GM12878 (cell line): ENCODE measurements around the gene SUPT4H1. TPM values are rescaled to one million over a fixed set of nuclear protein-coding genes. Genes with fewer than 3 reads are reported as not detected.

ENCODE experiments used
- ATAC-seq: fragments of 200-7000 bp; cut with Tn5 transposase; 3 replicates; pipeline ENCODE4 v1.9.1; 2020; ENCODE audit warnings: mild to moderate bottlenecking, moderate library complexity
- BruUV-seq: library from RNA; stranded (reverse); fragments of 400-500 nt; replicated peaks from 2 replicates; lab custom pipeline; 2021; lab: Mats Ljungman, UMichigan
- CTCF ChIA-PET: fragments of 300-600 bp; sonication (Branson Sonifier 250); formaldehyde crosslinking; extraction: SDS; loops from one replicate; lab custom pipeline; 2021; ENCODE audit warnings: inconsistent platforms; lab: Yijun Ruan, JAX
- POLR2A ChIA-PET: fragments of 350-600 bp; formaldehyde crosslinking; extraction: SDS; loops from one replicate; lab custom pipeline; 2021; ENCODE audit warnings: inconsistent platforms; lab: Charles Lee
- RAD21 ChIA-PET: fragments of 300-600 bp; sonication (Branson Sonifier 250); formaldehyde crosslinking; loops from one replicate; lab custom pipeline; 2023; ENCODE audit warnings: antibody characterized with exemption; ENCODE audit not compliant: unreplicated experiment; lab: Charles Lee
- SMC1A ChIA-PET: fragments of 300-600 bp; sonication (Branson Sonifier 250); formaldehyde crosslinking; loops from one replicate; lab custom pipeline; 2023; ENCODE audit not compliant: unreplicated experiment, uncharacterized antibody; lab: Charles Lee
- DNase-seq: peaks from one replicate; pipeline ENCODE4 v3.0.0-alpha.2; 2011; ENCODE audit warnings: low read depth, low spot score
- FAIRE-seq: peaks from 3 replicates; lab custom pipeline; 2011; peaks lifted over from hg19 to GRCh38; lab: Jason Lieb, UNC
- H2AFZ ChIP-seq: 2 replicates; pipeline ENCODE4 v1.6.0; 2011; ENCODE audit warnings: low read depth, low read length, control low read depth; ENCODE audit not compliant: control insufficient read depth
- H3K27ac ChIP-seq: 2 replicates; pipeline ENCODE4 v1.5.1; 2011; ENCODE audit warnings: control low read depth; ENCODE audit not compliant: control insufficient read depth, insufficient read depth
- H3K27me3 ChIP-seq, 2 experiments: replicated peaks in 1 of 2; 2 replicates each; pipeline versions ENCODE4 v1.6.0 to v1.6.1; 2011; ENCODE audit warnings: low read length in 1 of 2; ENCODE audit not compliant: control insufficient read depth in 2 of 2, insufficient read depth in 2 of 2
- H3K36me3 ChIP-seq, 2 experiments: 2 replicates each; pipeline ENCODE4 v1.5.1; 2011; ENCODE audit warnings: low read length in 1 of 2; ENCODE audit not compliant: control insufficient read depth in 2 of 2, insufficient read depth in 2 of 2
- H3K4me1 ChIP-seq: 2 replicates; pipeline ENCODE4 v1.6.1; 2011; ENCODE audit warnings: mild to moderate bottlenecking, low read length, moderate library complexity, mixed read lengths; ENCODE audit not compliant: control insufficient read depth, insufficient read depth
- H3K4me2 ChIP-seq: 2 replicates; pipeline ENCODE4 v1.6.0; 2011; ENCODE audit warnings: control low read depth; ENCODE audit not compliant: control insufficient read depth, insufficient read depth
- H3K4me3 ChIP-seq: fragments of 200-600 bp; sonication (generic); 2 replicates; pipeline ENCODE4 v1.5.1; 2016
- H3K79me2 ChIP-seq: 2 replicates; pipeline ENCODE4 v1.6.0; 2011; ENCODE audit warnings: low read length; ENCODE audit not compliant: control insufficient read depth, insufficient read depth
- H3K9ac ChIP-seq: 2 replicates; pipeline ENCODE4 v1.8.0; 2011; ENCODE audit warnings: low read length, control low read depth, mixed read lengths; ENCODE audit not compliant: control insufficient read depth, insufficient read depth
- H3K9me3 ChIP-seq: replicated peaks from 3 replicates; pipeline ENCODE4 v1.5.1; 2011; ENCODE audit warnings: mild to moderate bottlenecking, low read length; ENCODE audit not compliant: control insufficient read depth, insufficient read depth
- H4K20me1 ChIP-seq: 2 replicates; pipeline ENCODE4 v1.6.0; 2011; ENCODE audit not compliant: control insufficient read depth, insufficient read depth
- CTCF ChIP-seq, 3 experiments: IDR thresholded peaks in 2 of 3; conservative IDR thresholded peaks in 1 of 3; 2 replicates each; pipeline ENCODE4 v1.5.1; 2011; ENCODE audit warnings: low read depth in 3 of 3, low read length in 3 of 3, mild to moderate bottlenecking in 3 of 3, control low read depth in 2 of 3, moderate library complexity in 2 of 3, inconsistent platforms in 1 of 3, mixed read lengths in 1 of 3; ENCODE audit not compliant: control insufficient read depth in 2 of 3, insufficient read depth in 1 of 3; ENCODE audit errors: extremely low read depth in 1 of 3
- JUND ChIP-seq: IDR thresholded peaks from 2 replicates; pipeline ENCODE4 v1.6.1; 2012; ENCODE audit warnings: low read depth, mild to moderate bottlenecking, low read length, improper control_type of control experiment, moderate library complexity
- POLR2A ChIP-seq: IDR thresholded peaks from 2 replicates; pipeline ENCODE4 v1.6.1; 2011; ENCODE audit warnings: low read depth, mild to moderate bottlenecking, low read length
- SIX5 ChIP-seq: IDR thresholded peaks from 2 replicates; pipeline ENCODE4 v1.6.1; 2011; ENCODE audit warnings: mild to moderate bottlenecking, low read depth, low read length, moderate library complexity; ENCODE audit not compliant: severe bottlenecking
- WGBS: methylation state at CpG from one replicate; pipeline ENCODE4 v1.1.6; 2016; ENCODE audit warnings: low lambda C conversion rate; ENCODE audit not compliant: insufficient replicate concordance, insufficient coverage; ENCODE audit errors: missing lambda C conversion rate; 5-methylcytosine and 5-hydroxymethylcytosine counted together
- in situ Hi-C: fragments of 300-500 bp; cut with MboI; formaldehyde crosslinking; loops from 9 replicates; pipeline ENCODE4 v1.14.3; 2018; ENCODE audit warnings: mixed read lengths
- intact Hi-C: fragments of 100-400 bp; cut with micrococcal nuclease; formaldehyde crosslinking; loops from one replicate; pipeline ENCODE4 v1.14.2; 2022; ENCODE audit not compliant: unreplicated experiment
- polyA plus RNA-seq, 11 experiments: library from polyadenylated mRNA; depleted of rRNA in 4 of 11; unstranded in 6 of 11; stranded (reverse) in 5 of 11; fragments of >200 nt; fragmentation: Nextera tagmentation in 4 of 11; fragmentation: Illumina TruSeq in 1 of 11; extraction: Ambion mirVana in 4 of 11; extraction: Trizol in 1 of 11; gene quantifications; 1 replicate in 1 of 11; 2 replicates in 10 of 11; pipeline versions ENCODE4 v1.2.1 to v1.2.3, GENCODE V29; 2011 to 2016; ENCODE audit warnings: inconsistent platforms in 2 of 11, missing spikeins in 2 of 11, low read depth in 1 of 11
- total RNA-seq, 4 experiments: library from RNA; depleted of rRNA in 3 of 4; stranded (reverse); fragments of >200 nt in 3 of 4; fragmentation: Illumina TruSeq in 1 of 4; extraction: Trizol in 1 of 4; gene quantifications; 2 replicates each; pipeline versions ENCODE4 v1.2.1 to v1.2.3, GENCODE V29; 2013 to 2021

The SUPT4H1 gene
- total and polyA plus RNA-seq, 10 of the 15 experiments (the other 5 are each of a cell fraction or from before 2014, with no cell fraction given): 83.8 to 293 (median 128) TPM

GRCh38 chr17:58308173-58308984 lies 43.6 kb downstream of the SUPT4H1 start:
- WGBS: 68% methylated on average over 32 of the region's 32 CpGs
- ATAC-seq (peak; percentile 50), DNase-seq (no peak), FAIRE-seq (no peak)
- Histone ChIP-seq H3K9ac (no peak overlapping the region), H3K9me3 (no peaks in the 10 kb centered on the region), H3K4me3 (no peak overlapping the region), H2AFZ (no peak overlapping the region), H3K27me3 (no peaks in the 10 kb centered on the region), H3K79me2 (no peaks in the 10 kb centered on the region), H3K27ac (no peak overlapping the region), H3K4me1 (no peaks in the 10 kb centered on the region), H3K36me3 (0 out of 4 replicates have a peak, but pooled peaks cover 0 to 1% of the 10 kb centered on the region in 2 experiments), H3K4me2 (no peak overlapping the region), H4K20me1 (no peaks in the 10 kb centered on the region)
- in situ Hi-C loops: no loop called here
- CTCF ChIA-PET: interaction anchor here (0.9 to 2.7 kb wide), 5 partner anchors 9 to 139 kb away, joined by 3 to 7 read pairs (median 3); partner anchors contain the start of gene RNF43
- POLR2A ChIA-PET: interaction anchor here (0.6 kb wide), 1 partner anchor 36 kb away, joined by 3 read pairs; no protein-coding TSS in a partner anchor
- intact Hi-C loops: no loop called here
- BruUV-seq: no TSS peak
- SMC1A ChIA-PET: interaction anchor here (1.4 kb wide), 1 partner anchor 36 kb away, joined by 3 read pairs; no protein-coding TSS in a partner anchor
- RAD21 ChIA-PET: interaction anchor here (0.5 to 1.5 kb wide), 3 partner anchors 9 to 293 kb away, joined by 3 to 4 read pairs (median 4); no protein-coding TSS in a partner anchor
- TF ChIP-seq JUND (no peak), SIX5 (no peak), POLR2A (0 out of 2 replicates have a peak, but pooled peaks have one; percentile 4), CTCF (IDR thresholded peaks at IDR 0.05 in 2 of 3, conservative IDR thresholded peaks at IDR 0.05 in 1 of 3; ENCODE audit: control insufficient read depth in 2 of 3, extremely low read depth in 1 of 3, insufficient read depth in 1 of 3, low read depth in 3 of 3, low read length in 3 of 3) (peak in 2 of 3 experiments; percentile 22 to 33; a peak in 3 of 6 replicates)
